H9 (cell line): ENCODE data around the gene SH2D1B. TPM values are rescaled to one million over a fixed set of nuclear protein-coding genes. Genes with fewer than 3 reads are reported as not detected.

Experiments
- DNase-seq: peaks from one replicate; pipeline ENCODE4 v3.0.0-alpha.2; 2017
- H2AFZ ChIP-seq: one replicate; pipeline ENCODE4 v1.6.1; 2013; ENCODE audit warnings: mild to moderate bottlenecking, low read length, control low read depth, moderate library complexity
- H2AK5ac ChIP-seq: 2 replicates; pipeline ENCODE4 v1.6.1; 2013; ENCODE audit warnings: low read length, control low read depth, mixed read lengths; ENCODE audit not compliant: insufficient read length
- H2BK120ac ChIP-seq: one replicate; pipeline ENCODE4 v1.6.1; 2013; ENCODE audit warnings: low read depth, mild to moderate bottlenecking, low read length, control low read depth, inconsistent platforms; ENCODE audit not compliant: poor library complexity, severe bottlenecking
- H2BK12ac ChIP-seq: 2 replicates; pipeline ENCODE4 v1.6.1; 2013; ENCODE audit warnings: low read length, control low read depth, mixed read lengths, low read depth; ENCODE audit not compliant: insufficient read length
- H2BK15ac ChIP-seq: 2 replicates; pipeline ENCODE4 v1.6.1; 2013; ENCODE audit warnings: low read depth, low read length, control low read depth
- H2BK20ac ChIP-seq: one replicate; pipeline ENCODE4 v1.6.1; 2013; ENCODE audit warnings: low read depth, mild to moderate bottlenecking, low read length, control low read depth, inconsistent platforms; ENCODE audit not compliant: poor library complexity, severe bottlenecking
- H2BK5ac ChIP-seq: 2 replicates; pipeline ENCODE4 v1.6.1; 2013; ENCODE audit warnings: low read length, control low read depth, mixed read lengths; ENCODE audit not compliant: insufficient read length
- H3K14ac ChIP-seq: 2 replicates; pipeline ENCODE4 v1.6.1; 2013; ENCODE audit warnings: low read length, control low read depth; ENCODE audit not compliant: insufficient read depth
- H3K18ac ChIP-seq: 2 replicates; pipeline ENCODE4 v1.6.1; 2013; ENCODE audit warnings: low read depth, mild to moderate bottlenecking, mixed read lengths, low read length, control low read depth; ENCODE audit not compliant: insufficient read length
- H3K23ac ChIP-seq: 2 replicates; pipeline ENCODE4 v1.6.1; 2013; ENCODE audit warnings: low read length, control low read depth, mixed read lengths, low read depth; ENCODE audit not compliant: insufficient read length
- H3K23me2 ChIP-seq: 2 replicates; pipeline ENCODE4 v1.6.1; 2013; ENCODE audit warnings: low read depth, mild to moderate bottlenecking, mixed read lengths, low read length, control low read depth; ENCODE audit not compliant: insufficient read length, poor library complexity, severe bottlenecking
- H3K27ac ChIP-seq: 2 replicates; pipeline ENCODE4 v1.5.1; 2013; ENCODE audit warnings: low read length, control low read depth, mixed read lengths, low read depth; ENCODE audit not compliant: insufficient read length
- H3K27me3 ChIP-seq: 2 replicates; pipeline ENCODE4 v1.6.1; 2013; ENCODE audit warnings: low read length, control low read depth, inconsistent platforms; ENCODE audit not compliant: insufficient read depth
- H3K4ac ChIP-seq: 2 replicates; pipeline ENCODE4 v1.6.1; 2013; ENCODE audit warnings: low read depth, mild to moderate bottlenecking, control low read depth, inconsistent platforms, low read length, moderate library complexity
- H3K4me1 ChIP-seq: 2 replicates; pipeline ENCODE4 v1.6.1; 2013; ENCODE audit warnings: low read length, control low read depth, inconsistent platforms; ENCODE audit not compliant: insufficient read depth
- H3K4me2 ChIP-seq: 2 replicates; pipeline ENCODE4 v1.6.1; 2013; ENCODE audit warnings: low read length, control low read depth, mixed read lengths; ENCODE audit not compliant: insufficient read length, insufficient read depth
- H3K56ac ChIP-seq: 2 replicates; pipeline ENCODE4 v1.6.1; 2013; ENCODE audit warnings: low read depth, mild to moderate bottlenecking, mixed read lengths, low read length, control low read depth; ENCODE audit not compliant: insufficient read length
- H3K79me1 ChIP-seq: 2 replicates; pipeline ENCODE4 v1.6.1; 2013; ENCODE audit warnings: low read depth, mild to moderate bottlenecking, moderate library complexity, low read length, control low read depth, inconsistent platforms; ENCODE audit not compliant: insufficient read depth, poor library complexity, severe bottlenecking
- H3K79me2 ChIP-seq: 2 replicates; pipeline ENCODE4 v1.6.1; 2013; ENCODE audit warnings: low read length, control low read depth, inconsistent platforms; ENCODE audit not compliant: insufficient read depth
- H3K9ac ChIP-seq: 2 replicates; pipeline ENCODE4 v1.6.1; 2013; ENCODE audit warnings: low read length, control low read depth, mixed read lengths; ENCODE audit not compliant: insufficient read length; ENCODE audit errors: extremely low read depth
- H3K9me3 ChIP-seq: one replicate; pipeline ENCODE4 v1.6.1; 2013; ENCODE audit warnings: low read depth, low read length, inconsistent platforms; ENCODE audit not compliant: control insufficient read depth
- H3T11ph ChIP-seq: one replicate; pipeline ENCODE4 v1.6.1; 2013; ENCODE audit warnings: mild to moderate bottlenecking, low read length, control low read depth, inconsistent platforms
- H4K20me1 ChIP-seq: one replicate; pipeline ENCODE4 v1.6.1; 2013; ENCODE audit not compliant: control insufficient read depth, insufficient read length, insufficient read depth
- H4K5ac ChIP-seq: 2 replicates; pipeline ENCODE4 v1.6.1; 2013; ENCODE audit warnings: low read depth, mild to moderate bottlenecking, mixed read lengths, low read length, control low read depth; ENCODE audit not compliant: insufficient read length
- H4K8ac ChIP-seq: replicated peaks from 2 replicates; pipeline ENCODE4 v1.6.1; 2013; ENCODE audit warnings: low read length, control low read depth, mixed read lengths, low read depth; ENCODE audit not compliant: insufficient read length
- H4K91ac ChIP-seq: 2 replicates; pipeline ENCODE4 v1.6.1; 2013; ENCODE audit warnings: low read depth, mild to moderate bottlenecking, moderate library complexity, mixed read lengths, low read length, control low read depth; ENCODE audit not compliant: insufficient read length
- H3K27ac Mint-ChIP-seq, 3 experiments: 2 replicates in 2 of 3; 3 replicates in 1 of 3; pipeline ENCODE4 v1.8.0; 2020 to 2021; ENCODE audit warnings: mixed read lengths in 3 of 3, mild to moderate bottlenecking in 1 of 3, moderate library complexity in 1 of 3
- H3K27me3 Mint-ChIP-seq: 2 replicates; pipeline ENCODE4 v1.8.0; 2021; ENCODE audit warnings: low read depth, mild to moderate bottlenecking, moderate library complexity, mixed read lengths
- H3K36me3 Mint-ChIP-seq, 3 experiments: 2 replicates in 2 of 3; 3 replicates in 1 of 3; pipeline ENCODE4 v1.8.0; 2020 to 2021; ENCODE audit warnings: low read depth in 3 of 3, mixed read lengths in 3 of 3; ENCODE audit not compliant: insufficient read depth in 1 of 3
- H3K4me1 Mint-ChIP-seq, 2 experiments: 2 replicates each; pipeline ENCODE4 v1.8.0; 2020; ENCODE audit warnings: mixed read lengths in 2 of 2
- H3K4me3 Mint-ChIP-seq, 2 experiments: 2 replicates in 1 of 2; 3 replicates in 1 of 2; pipeline ENCODE4 v1.8.0; 2020 to 2021; ENCODE audit warnings: mild to moderate bottlenecking in 2 of 2, mixed read lengths in 2 of 2, moderate library complexity in 1 of 2
- H3K9me3 Mint-ChIP-seq, 2 experiments: 2 replicates in 1 of 2; 3 replicates in 1 of 2; pipeline ENCODE4 v1.8.0; 2020; ENCODE audit warnings: mild to moderate bottlenecking in 2 of 2, mixed read lengths in 2 of 2, moderate library complexity in 1 of 2
- WGBS: extraction: QIAGEN DNeasy Blood & Tissue Kit; methylation state at CpG from one replicate; pipeline ENCODE4 v1.1.7; 2013; ENCODE audit warnings: missing lambda C conversion rate, low lambda C conversion rate, mixed read lengths; ENCODE audit not compliant: insufficient read length; ENCODE audit errors: extremely low coverage; 5-methylcytosine and 5-hydroxymethylcytosine counted together
- total RNA-seq: library from RNA; stranded (reverse); gene quantifications from 2 replicates; pipeline ENCODE4 v1.2.1, GENCODE V29; 2021
- TF ChIP-seq, protein P1 (sequence below): fragments of 200-600 bp; sonication (generic); conservative IDR thresholded peaks from 3 replicates; pipeline ENCODE4 v1.8.0; 2021; ENCODE audit warnings: antibody characterized with exemption, mild to moderate bottlenecking

The SH2D1B gene
- total RNA-seq, 1 experiment from 2014 or later, result not detected

DNA sequence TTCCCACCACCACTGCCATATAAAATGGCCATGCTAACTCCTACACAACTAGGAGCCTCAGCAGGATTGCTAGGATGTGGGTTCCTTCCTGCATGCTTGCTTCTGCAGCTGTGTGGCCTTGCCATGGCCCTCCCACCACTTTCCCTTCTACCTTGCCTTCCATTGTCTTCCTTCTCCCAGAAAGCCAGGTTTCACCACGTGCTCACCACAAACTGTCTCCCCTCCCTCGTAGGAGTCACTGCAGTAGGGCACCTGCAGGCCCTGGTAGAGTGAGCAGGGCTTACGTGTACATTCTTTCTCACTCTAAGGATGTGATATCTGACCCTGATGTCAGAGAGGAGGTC is 26.7 kb downstream of the SH2D1B start:
- Mint-ChIP-seq H3K4me3 (no peak overlapping the region), H3K36me3 (peaks cover 8 to 23% (median 18%) of the 10 kb centered on the region in 3 experiments; a peak in 6 of 7 replicates), H3K9me3 (no peaks in the 10 kb centered on the region), H3K4me1 (peaks cover 22 to 25% of the 10 kb centered on the region in 2 experiments), H3K27ac (peak overlapping the region in 1 of 3 experiments; percentile 89; a peak in 2 of 7 replicates), H3K27me3 (no peaks in the 10 kb centered on the region; the same call in none of the 2 replicates)
- Histone ChIP-seq H2BK20ac (no peak overlapping the region), H2BK12ac (no peak overlapping the region), H3K18ac (no peak overlapping the region), H4K8ac (no peak overlapping the region), H3T11ph (no peak overlapping the region), H2BK15ac (no peak overlapping the region), H3K9me3 (no peaks in the 10 kb centered on the region), H2AK5ac (no peak overlapping the region), H4K5ac (no peak overlapping the region), H3K9ac (no peak overlapping the region), H3K27me3 (no peaks in the 10 kb centered on the region), H4K20me1 (no peaks in the 10 kb centered on the region), H4K91ac (no peak overlapping the region), H3K23ac (no peak overlapping the region), H3K4ac (no peak overlapping the region), H3K27ac (no peak overlapping the region), H2AFZ (no peak overlapping the region), H3K79me2 (no peaks in the 10 kb centered on the region), H3K14ac (no peak overlapping the region), H3K79me1 (no peaks in the 10 kb centered on the region), H3K23me2 (no peaks in the 10 kb centered on the region), H3K56ac (no peak overlapping the region), H3K4me1 (no peaks in the 10 kb centered on the region), H3K4me2 (no peak overlapping the region), H2BK5ac (no peak overlapping the region), H2BK120ac (no peak overlapping the region)
- TF ChIP-seq, protein P1, sequence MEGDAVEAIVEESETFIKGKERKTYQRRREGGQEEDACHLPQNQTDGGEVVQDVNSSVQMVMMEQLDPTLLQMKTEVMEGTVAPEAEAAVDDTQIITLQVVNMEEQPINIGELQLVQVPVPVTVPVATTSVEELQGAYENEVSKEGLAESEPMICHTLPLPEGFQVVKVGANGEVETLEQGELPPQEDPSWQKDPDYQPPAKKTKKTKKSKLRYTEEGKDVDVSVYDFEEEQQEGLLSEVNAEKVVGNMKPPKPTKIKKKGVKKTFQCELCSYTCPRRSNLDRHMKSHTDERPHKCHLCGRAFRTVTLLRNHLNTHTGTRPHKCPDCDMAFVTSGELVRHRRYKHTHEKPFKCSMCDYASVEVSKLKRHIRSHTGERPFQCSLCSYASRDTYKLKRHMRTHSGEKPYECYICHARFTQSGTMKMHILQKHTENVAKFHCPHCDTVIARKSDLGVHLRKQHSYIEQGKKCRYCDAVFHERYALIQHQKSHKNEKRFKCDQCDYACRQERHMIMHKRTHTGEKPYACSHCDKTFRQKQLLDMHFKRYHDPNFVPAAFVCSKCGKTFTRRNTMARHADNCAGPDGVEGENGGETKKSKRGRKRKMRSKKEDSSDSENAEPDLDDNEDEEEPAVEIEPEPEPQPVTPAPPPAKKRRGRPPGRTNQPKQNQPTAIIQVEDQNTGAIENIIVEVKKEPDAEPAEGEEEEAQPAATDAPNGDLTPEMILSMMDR, result no peak
- DNase-seq, result no peak
- no CpG with 5 or more reads among the region's 3 CpGs for WGBS
